HG02885 (cell line): ENCODE results near the gene COL13A1.

Experiments
- ATAC-seq: cut with Tn5 transposase; IDR thresholded peaks from one replicate; pipeline ENCODE4 v1.9.1; 2021; ENCODE audit warnings: mild to moderate bottlenecking; ENCODE audit not compliant: unreplicated experiment, poor library complexity

The COL13A1 gene

DNA sequence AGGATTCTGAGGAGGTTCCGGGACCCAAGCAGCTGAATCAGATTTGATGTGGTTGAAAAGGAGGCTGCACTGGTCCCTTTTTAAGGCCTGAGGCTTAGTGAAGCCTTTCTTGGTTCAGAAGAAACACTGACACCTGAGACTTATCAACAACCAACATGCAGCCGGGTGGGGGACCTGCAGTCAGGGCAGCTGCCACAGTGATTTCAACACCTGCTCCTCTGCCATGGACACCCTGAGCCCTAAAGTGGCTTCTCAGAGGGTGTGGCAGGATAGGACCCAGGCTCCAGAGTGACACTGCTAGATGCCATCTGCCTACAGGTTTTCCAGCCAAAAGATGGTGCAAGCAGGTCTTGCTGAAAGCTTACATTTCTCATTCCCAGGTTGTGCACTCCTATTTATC lies 99.3 kb downstream of the COL13A1 start:
- ATAC-seq: no peak

DNA sequence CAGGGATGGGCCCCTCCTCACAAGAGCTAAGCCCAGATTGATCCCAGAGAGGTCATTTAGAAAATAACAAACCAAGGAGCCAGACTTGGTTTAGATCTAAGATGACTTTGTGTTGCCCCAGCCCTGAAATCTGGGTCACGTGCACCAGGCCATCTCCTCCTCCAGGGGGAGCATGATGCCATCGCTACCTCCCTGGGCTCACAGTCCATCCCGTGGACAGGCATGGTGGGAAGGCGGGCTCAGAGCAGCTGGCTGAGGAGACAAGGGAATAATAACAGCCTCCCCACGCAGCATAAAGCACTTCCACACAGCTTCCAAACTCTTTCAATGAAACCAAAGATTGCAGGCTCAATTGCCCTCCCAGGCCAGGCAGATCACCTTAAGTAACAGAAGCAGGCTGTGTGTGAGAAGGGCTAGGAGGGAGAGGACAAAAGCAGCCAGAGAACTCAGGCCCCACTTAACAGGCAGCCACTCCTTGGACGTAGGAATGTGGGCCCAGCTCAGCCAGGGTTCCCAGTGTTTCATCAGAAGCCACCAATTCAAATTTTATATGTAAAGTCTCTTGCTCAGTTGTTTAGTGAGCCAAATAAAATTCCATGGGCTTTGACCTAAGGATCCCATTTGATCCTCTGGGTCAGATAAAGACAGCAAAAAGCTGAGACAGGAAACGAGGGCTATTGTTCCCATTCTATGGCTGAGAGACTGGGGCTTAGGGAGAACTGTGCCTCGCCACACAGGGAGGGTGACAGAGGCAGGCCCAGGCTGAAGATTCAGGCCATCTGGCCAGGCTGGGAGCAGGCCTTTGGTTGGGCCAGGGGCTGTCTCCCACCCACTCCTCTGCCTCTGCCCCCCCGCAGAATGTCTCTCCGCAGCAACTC lies 100.2 kb downstream of the COL13A1 start:
- no peak for ATAC-seq

DNA sequence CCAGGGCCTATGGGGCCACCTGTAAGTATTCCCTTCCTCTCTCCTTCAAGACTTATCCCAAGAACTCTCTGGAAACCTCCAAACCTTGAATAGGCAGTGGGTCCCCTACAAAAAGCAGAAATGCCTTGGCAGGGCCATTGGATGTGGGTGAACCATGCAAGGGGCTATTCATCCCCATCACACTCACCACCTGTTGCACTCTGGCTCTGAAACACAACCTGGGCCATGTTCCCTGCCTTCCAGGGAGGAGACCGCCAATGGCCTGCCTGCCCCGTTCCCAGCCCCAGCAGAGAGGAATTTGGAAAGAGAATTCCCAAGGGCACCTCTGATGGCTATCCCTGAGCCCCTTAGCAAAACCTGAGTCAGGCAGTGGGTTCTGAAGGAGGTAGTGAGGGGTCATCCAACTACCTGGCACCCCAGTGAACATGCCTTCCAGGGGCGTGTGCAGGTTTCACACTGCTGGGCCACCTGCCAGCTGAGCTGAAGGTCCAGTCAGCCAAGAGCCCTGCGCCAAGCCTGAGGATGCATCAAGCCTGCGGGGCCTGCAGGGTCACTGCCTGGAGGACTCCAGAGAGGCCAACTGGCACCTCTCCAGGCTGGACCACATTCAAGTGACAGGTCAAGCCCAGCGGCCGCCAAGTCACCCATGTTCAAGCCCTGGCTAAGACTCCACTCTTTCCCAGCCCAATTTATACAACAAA lies 101.3 kb downstream of the COL13A1 start:
- ATAC-seq: no peak

DNA sequence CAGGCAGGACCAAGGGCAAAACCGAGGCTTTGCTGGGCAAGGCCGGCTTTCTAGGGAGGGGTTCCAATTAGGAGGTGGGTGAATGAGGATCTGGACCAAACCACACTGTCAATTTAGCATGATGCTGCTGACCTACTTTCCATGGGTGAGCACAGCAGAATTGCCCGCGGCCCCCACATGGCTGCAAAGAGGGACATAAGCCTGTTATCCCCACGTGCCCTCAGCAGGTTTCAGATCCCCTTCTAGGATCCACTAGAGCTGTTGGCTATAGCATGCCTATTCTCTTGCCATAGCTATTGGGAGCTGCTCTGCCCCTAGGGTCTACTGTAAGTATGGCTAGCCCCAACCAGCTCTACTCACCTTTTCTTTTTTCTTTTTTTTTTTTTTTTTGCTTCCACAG lies 102.8 kb downstream of the COL13A1 start:
- no peak for ATAC-seq

DNA sequence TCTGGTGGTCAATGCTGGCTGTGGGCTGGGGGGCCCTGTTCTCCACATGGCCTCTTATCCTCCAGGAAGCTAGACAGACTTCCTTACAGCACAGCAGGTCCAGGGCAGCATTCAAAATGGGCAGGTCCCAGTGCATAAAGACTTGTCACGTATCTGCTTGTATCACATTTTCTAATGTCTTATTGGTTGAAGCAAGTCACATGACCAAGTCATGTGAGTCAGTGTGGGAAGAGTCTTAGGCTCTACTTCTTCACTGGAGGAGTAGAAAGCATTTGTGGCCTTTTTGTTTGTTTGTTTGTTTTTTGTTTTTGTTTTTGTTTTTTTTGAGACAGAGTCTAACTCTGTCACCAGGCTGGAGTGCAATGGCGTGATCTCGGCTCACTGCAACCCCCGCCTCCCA lies 104.7 kb downstream of the COL13A1 start:
- no peak for ATAC-seq

DNA sequence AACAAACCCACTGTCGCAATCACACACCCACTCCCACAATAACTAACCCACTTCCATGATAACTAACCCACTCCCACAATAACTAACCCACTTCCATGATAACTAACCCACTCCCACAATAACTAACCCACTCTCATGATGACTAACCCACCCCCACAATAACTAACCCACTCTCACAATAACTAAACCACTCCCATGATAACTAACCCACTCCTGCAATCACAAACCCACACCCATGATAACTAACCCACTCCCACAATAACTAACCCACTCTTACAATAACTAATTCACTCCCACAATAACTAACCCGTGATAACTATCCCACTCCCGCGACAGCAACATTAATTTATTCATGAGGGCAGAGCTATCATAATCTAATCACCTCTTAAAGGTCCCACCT lies 105.8 kb downstream of the COL13A1 start:
- ATAC-seq: no peak

DNA sequence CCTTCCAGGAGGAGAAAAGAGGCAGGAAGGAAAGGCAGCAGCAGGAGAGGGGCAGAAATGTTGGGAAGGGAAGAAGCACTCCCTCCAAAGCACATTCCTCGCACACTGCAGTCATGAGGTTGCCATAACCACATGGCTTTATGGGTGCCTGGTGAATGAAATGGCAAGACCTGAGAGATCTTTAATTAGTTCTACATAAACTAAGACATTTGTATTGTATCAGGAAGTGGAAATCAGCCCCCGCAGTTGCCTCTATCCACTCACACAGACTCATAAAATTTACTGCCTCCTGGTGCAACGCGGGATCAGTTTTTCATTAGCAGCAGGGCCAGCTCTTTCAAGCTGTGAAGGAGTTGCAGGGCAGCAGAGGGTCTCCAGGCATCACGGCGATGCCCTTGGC lies 106.4 kb downstream of the COL13A1 start:
- ATAC-seq: no peak

DNA sequence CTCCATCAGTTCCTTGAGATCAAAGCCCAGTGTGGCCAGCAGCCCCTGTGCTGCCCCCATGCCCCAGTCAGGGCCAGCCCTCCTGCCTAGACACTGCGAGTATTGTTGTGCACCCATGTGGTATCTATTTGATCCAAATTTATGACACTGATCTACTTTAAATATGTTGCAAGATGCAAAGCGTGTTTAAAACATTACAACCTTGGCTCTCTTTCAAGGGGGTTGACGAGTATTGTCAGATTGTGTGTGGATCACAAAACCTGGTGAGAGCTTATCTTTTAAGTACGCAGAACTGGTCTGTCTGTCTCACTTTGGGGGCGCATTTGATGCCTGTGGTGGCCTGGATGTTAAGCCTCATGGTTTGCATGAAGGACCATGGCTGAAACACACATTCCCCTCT lies 108.9 kb downstream of the COL13A1 start:
- ATAC-seq: no peak

DNA sequence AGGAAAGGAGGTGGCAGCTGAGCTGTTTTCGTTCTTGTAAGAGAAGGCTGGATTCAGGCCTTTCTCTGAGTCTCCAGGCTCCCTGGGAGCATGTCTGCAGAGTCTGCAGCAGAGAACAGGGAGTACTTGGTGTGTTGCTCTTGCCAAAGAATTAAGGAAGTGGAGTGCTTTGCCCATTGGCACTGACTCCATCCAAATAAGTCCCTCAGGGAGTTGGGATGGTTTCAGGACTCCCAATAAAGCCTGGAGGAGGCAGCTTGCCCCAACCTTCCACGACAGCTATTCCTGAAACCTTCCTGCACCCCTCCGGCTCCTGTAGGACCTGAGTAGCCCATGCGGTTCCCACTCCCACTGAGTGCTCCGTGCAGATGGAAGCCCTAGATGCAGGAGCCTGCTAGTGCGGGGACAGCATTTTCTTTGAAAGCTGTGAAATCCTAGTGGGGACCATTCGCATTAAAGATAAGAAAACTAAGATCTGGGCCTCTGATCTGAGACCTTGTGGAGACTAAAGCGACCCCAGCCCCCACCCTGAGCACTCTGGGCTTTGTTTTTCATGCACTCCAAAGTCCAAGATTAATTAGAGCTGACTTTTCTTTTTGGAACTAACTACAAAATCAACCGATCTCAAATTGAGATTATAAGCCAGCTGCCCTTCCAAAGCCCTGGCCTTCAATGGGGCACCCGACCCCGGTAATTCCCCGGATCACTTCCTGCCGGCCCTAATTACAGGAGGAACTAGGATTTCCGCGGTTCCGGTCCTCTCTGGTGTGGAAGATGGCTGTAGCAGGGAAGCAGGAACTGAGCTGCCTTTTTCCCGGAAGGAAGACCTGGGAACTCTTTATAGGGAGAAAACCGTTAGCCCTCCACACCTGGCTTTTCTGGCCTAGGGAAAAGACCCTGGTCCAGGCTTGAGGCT lies 110.2 kb downstream of the COL13A1 start:
- no peak for ATAC-seq

DNA sequence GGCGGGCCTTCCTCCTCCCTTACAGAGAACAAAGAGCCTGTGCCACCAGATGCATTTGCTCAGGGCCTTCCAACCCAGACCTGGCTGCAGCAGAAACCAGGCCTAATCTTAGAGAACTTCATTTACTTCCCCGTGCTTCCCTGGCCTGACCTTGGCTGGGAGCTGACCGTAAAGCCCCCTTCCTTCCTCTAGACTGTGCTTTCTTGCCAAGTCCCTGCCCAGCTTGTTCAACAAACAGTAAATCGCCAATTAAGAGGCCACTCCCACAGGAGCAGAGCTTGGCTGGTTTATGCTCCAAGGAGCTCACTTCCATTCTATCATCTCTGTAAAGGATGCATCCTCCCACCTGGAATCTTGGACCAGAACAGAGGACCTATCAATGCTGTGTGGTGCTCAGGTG lies 110.9 kb downstream of the COL13A1 start:
- ATAC-seq: no peak

DNA sequence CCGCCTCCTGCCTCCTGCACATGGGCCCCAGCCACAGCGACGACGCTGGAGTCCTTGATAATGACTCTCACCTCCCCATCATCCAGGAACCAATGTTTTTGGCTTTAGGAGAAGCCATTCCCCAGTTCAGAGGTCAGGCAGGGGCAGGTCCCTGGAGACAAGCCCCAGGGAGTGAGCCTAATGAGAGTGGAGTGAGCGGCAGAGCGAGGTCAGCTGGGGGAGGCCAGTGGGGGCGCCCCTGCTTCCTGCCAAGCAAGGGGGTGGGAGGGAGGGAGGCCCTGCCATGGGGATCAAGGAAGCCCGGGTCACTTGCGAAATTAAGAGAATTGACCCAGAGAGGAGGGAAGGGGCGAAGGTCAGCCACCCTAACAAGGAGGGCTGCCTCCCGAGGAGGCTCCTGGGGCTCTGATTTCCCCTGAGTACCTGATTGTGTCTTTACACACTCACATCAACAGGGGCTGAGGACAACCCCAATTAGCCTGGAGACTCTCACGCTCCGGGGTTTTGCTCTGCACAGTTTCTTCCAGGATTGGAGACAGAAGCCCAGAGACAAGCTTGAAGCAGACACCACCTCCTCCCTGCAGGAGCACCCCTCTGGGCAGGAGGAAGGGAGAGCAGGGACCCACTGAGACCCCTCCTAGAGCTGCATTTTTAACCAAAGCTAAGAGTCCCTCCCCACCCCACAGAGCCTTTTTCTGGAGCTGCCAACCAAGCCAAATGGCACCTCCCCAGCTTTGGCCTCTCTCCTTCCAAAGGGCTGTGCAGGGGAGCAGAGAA lies 112.1 kb downstream of the COL13A1 start:
- ATAC-seq: no peak

DNA sequence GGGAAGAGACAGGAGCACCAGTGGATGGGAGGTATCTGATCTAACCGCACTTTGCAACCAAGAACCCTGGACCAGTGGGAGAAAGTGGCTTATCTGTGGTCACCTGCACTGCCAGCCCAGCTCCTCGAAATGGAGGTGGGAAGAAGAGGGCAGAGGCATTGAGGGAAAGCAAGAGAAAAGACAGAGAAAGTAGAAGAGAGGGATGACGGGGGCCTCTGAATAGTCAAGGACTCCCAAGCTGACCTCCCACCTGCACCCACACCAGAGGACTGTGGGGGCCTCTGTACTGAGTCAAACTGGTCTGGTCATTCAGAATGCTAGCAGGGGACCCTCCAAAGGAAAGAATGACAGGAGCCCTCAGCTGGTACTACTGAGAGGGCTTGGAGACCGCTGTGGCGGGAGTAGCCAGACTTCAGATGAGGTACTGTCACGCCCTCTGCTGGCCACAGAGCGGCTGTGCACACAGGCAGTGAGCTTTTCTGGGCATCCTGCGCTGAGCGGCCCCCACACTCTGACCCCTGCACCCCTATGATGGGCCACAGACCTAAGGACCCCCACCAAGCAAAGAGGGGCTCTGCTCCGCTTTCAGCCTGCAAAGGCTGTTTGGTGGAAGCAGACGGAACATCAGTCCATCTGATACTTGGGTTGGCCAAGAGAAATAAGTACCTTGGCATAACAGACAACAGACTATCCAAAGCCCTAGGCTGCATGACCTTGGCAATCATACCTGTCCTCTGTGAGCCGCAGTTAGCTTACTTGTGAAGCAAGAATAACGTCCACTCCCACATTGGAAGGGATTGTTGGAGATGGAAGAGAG lies 112.9 kb downstream of the COL13A1 start:
- ATAC-seq: no peak

DNA sequence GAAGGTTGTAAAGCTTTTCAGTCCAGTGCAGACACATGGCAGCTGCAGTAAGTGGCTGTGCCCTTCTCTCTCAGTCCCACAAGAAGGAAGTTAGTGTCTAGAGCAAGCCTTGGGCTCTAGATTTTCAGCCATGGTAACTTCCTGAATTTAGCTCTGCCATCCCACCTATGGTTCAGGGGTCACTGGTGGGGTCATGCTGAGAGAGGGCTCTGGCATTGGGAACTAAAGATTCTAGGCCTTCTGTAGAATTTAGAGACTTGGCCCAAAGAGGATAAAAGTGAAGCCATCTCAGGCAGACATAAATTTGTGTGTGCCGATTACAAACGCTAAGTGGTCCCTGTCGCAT lies 113.5 kb downstream of the COL13A1 start:
- no peak for ATAC-seq

DNA sequence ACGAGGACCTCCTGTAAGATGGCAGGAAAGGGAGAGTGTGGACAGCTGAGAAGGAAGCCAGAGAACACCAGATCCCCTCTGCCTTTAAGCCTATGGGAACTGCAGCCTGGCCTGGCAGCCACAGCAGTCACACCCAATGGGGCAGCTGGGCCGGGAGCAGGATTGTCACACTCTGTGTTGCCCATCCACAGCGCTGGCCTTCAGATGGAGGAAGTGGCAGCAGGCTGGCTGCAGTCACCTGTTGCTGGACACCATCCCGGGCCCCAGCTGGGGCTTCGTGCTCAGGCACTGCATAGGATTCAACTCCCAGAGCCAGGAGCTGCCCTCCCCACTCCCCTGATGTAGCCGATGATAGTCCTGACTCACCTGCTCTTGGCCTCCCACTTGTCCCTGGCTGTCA lies 114.4 kb downstream of the COL13A1 start:
- ATAC-seq: no peak

DNA sequence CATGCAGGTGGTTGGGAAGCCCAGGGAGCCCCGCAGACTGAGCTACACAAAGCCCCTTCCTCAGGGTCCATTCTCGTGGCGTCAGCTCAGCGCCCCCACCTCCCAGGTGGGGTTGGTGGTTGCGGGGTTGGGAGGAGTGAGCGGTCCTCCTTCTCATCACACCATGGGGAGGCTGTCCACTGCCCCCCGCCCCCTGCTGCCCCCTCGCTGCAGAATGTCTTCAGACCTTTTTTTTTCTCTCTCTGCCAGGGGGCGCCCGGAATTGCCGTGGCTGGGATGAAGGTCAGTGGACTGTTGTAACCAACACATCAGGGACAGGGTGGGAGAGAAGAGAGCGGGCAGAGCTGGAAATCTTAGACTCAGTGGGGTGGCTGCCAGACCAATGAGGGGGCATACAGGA lies 116.3 kb downstream of the COL13A1 start:
- no peak for ATAC-seq

DNA sequence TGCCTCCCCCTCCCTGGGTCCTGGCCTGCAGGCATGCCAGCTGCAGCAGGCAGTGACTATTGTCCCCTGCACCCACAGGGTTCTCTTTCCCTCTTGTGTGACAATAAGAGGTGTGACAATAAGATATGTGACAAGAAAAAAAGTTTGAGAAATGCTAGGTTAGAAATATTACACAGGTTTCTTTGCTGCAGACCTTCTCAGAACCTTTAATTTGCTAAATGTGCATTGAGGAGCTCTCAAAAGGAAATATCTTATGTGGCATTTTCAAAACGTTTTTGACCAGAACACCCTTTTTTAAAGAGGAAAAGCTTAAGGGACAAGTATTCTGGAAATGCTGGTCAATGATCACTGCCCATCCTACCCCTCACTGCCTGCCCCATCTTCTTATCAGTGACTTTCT lies 117.5 kb downstream of the COL13A1 start:
- no peak for ATAC-seq

DNA sequence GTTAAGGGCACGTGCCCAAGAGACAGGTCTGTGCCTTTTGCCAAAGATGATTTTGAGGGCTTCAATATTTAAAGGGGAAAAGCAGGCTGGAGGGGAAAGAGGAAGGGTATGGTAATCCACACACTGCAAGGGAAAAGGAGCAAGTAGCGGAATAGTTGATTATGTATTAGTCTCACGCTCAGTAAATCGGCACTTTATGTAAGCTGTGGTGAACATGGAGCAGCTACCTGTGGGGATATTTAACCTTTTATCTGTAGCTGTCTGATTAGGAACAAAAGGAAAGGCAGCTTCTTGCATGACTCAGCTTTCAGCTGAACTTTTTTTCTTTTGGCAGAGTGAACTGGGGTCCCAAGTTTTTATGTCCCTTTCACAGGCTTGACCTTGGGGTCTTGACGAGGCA lies 123.4 kb downstream of the COL13A1 start:
- ATAC-seq: no peak

DNA sequence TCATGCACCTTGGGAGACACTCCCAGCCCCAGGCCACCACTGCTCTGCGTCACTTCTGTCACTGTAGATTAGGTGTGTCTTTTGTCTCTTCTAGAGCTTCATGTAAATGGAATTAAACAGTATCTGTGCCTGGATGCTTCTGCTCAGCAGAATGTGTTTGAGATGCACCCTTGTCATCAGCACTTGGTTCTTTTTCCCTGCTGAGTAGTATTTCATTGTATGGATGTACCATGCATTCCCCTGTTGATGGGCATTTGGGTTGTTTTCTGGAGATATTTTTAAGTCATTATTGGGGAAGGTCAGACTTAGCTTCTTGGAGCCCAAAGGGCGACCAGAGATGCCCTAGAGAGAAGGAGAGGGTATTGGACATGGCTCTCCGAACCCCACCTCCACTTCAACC lies 126.6 kb downstream of the COL13A1 start:
- ATAC-seq: no peak

DNA sequence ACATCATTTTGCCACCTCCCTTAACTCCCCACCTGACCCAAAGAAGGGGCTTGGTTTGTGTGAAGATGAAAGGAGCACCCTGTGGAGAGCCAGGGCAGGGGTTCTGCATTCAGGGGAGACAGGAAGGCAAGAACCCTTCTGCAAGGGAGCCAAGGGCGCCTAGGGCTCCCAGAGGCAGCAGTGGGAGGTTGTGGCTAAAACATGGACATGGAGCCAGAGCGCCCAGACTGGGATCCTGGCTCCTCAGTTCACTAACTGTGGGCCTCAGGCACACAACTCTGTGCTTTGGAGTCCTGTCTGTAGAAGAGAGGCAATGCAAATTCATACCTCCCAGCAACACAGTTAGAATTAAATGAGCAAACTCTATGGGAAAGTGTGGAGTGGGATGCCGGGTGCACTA lies 127.9 kb downstream of the COL13A1 start:
- no peak for ATAC-seq
